SU-DHL-6 (cell line): ENCODE data around the gene ALG9.

Experiments
- H2AFZ ChIP-seq: fragments of 200-600 bp; sonication (generic); 2 replicates; pipeline ENCODE4 v1.6.1; 2014; ENCODE audit warnings: low read depth, mild to moderate bottlenecking, moderate library complexity, mixed read lengths, antibody characterized with exemption, low read length; ENCODE audit not compliant: severe bottlenecking
- H3F3A ChIP-seq: fragments of 200-600 bp; shearing (Covaris generic); 2 replicates; pipeline ENCODE4 v1.6.0; 2016; ENCODE audit warnings: antibody characterized with exemption, mild to moderate bottlenecking; ENCODE audit not compliant: insufficient read depth
- H3K27ac ChIP-seq: fragments of 200-600 bp; sonication (generic); 2 replicates; pipeline ENCODE4 v1.5.1; 2016; ENCODE audit warnings: low read depth, mild to moderate bottlenecking, low read length, moderate library complexity, mixed read lengths
- H3K27me3 ChIP-seq: fragments of 200-600 bp; sonication (generic), shearing (Covaris generic); 2 replicates; pipeline ENCODE4 v1.6.0; 2014; ENCODE audit warnings: mild to moderate bottlenecking, low read length
- H3K36me3 ChIP-seq: fragments of 200-600 bp; sonication (generic); 2 replicates; pipeline ENCODE4 v1.6.1; 2014; ENCODE audit warnings: mild to moderate bottlenecking, low read length, mixed read lengths
- H3K4me2 ChIP-seq: fragments of 300-600, 200-600 bp; shearing (Covaris generic), sonication (generic); 2 replicates; pipeline ENCODE4 v1.6.0; 2014; ENCODE audit warnings: low read length, low read depth, mild to moderate bottlenecking; ENCODE audit not compliant: poor library complexity, severe bottlenecking
- H3K4me3 ChIP-seq: fragments of 200-600 bp; sonication (generic); 2 replicates; pipeline ENCODE4 v1.5.1; 2014; ENCODE audit warnings: antibody characterized with exemption, low read length, mild to moderate bottlenecking, mixed read lengths; ENCODE audit not compliant: insufficient read depth, poor library complexity, severe bottlenecking
- H3K79me2 ChIP-seq: fragments of 200-600 bp; sonication (generic); 2 replicates; pipeline ENCODE4 v1.6.1; 2014; ENCODE audit warnings: mild to moderate bottlenecking, low read length, moderate library complexity; ENCODE audit not compliant: insufficient read depth
- H3K9ac ChIP-seq: fragments of 200-600 bp; sonication (generic); 2 replicates; pipeline ENCODE4 v1.7.0; 2014; ENCODE audit warnings: mild to moderate bottlenecking, low read length
- H3K9me2 ChIP-seq: fragments of 200-600 bp; sonication (generic); replicated peaks from 2 replicates; pipeline ENCODE4 v1.6.1; 2014; ENCODE audit warnings: low read length; ENCODE audit not compliant: insufficient read depth
- H3K9me3 ChIP-seq: fragments of 200-600 bp; sonication (generic); 2 replicates; pipeline ENCODE4 v1.6.1; 2014; ENCODE audit warnings: low read length, mixed read lengths; ENCODE audit not compliant: insufficient read depth
- H4K20me1 ChIP-seq: fragments of 200-600 bp; sonication (generic); 2 replicates; pipeline ENCODE4 v1.6.1; 2014; ENCODE audit warnings: low read depth, mild to moderate bottlenecking, antibody characterized with exemption, low read length, moderate library complexity, mixed read lengths
- CTCF ChIP-seq: fragments of 200-600 bp; sonication (generic); IDR thresholded peaks from one replicate; pipeline ENCODE4 v1.5.1; 2017; ENCODE audit warnings: antibody characterized with exemption, mild to moderate bottlenecking, low read length, moderate library complexity; ENCODE audit not compliant: insufficient read depth, poor library complexity, severe bottlenecking
- EZH2phosphoT487 ChIP-seq: fragments of 200-600 bp; sonication (generic), shearing (Covaris generic); conservative IDR thresholded peaks from 2 replicates; pipeline ENCODE4 v1.6.1; 2018; ENCODE audit warnings: mild to moderate bottlenecking, antibody characterized with exemption, low read length, moderate library complexity, mixed read lengths

The ALG9 gene

DNA sequence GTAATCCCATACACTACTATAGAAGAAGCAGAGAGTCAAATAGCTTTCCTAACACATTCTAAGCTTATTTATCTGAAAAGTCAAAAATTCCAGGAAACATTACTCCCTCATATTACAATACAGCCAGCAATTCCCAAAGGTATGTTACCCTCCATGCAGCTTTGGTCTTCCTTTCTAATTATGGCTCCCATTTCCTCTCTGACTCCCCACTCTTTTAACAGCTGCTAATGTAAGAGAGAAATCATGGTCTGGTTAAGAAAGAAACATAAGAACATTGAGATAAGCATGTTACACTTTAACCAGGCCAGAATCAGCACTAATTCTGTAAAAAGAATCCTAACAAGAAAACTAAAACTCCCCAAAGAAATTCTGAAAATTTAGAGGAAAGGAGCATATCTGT is 112.0 kb downstream of the ALG9 start:
- TF ChIP-seq EZH2phosphoT487 (no peak), CTCF (no peak)
- Histone ChIP-seq H3K27ac (no peak overlapping the region), H3K27me3 (no peaks in the 10 kb centered on the region), H4K20me1 (no peaks in the 10 kb centered on the region), H3K36me3 (peaks cover 24% of the 10 kb centered on the region), H3F3A (no peaks in the 10 kb centered on the region; the same call in 1 of the 2 replicates), H3K79me2 (no peaks in the 10 kb centered on the region), H3K9ac (no peak overlapping the region), H3K4me3 (no peak overlapping the region), H3K4me2 (no peak overlapping the region), H2AFZ (no peak overlapping the region), H3K9me2 (no peaks in the 10 kb centered on the region), H3K9me3 (no peaks in the 10 kb centered on the region)

GRCh38 chr11:111756097-111756496 is 115.3 kb downstream of the ALG9 start:
- no peak overlapping the region for H3K27ac ChIP-seq
- H3F3A ChIP-seq = no peaks in the 10 kb centered on the region; the same call in 1 of the 2 replicates

GRCh38 chr11:111749646-111750045 is 121.7 kb downstream of the ALG9 start:
- Histone ChIP-seq H2AFZ (no peak overlapping the region), H3K4me3 (no peak overlapping the region), H3K36me3 (peaks cover 35% of the 10 kb centered on the region), H3K9me2 (no peaks in the 10 kb centered on the region), H3F3A (no peaks in the 10 kb centered on the region), H3K79me2 (no peaks in the 10 kb centered on the region), H3K27ac (no peak overlapping the region), H3K4me2 (no peak overlapping the region), H3K9me3 (no peaks in the 10 kb centered on the region), H3K27me3 (no peaks in the 10 kb centered on the region), H3K9ac (no peak overlapping the region), H4K20me1 (no peaks in the 10 kb centered on the region)
- no peak for TF ChIP-seq CTCF
- no peak for TF ChIP-seq EZH2phosphoT487

More at GRCh38 chr11:111756097-111756496, 115.3 kb downstream of the ALG9 start:
- no peaks in the 10 kb centered on the region for H3K9me3 ChIP-seq
- H3K27me3 ChIP-seq = no peaks in the 10 kb centered on the region
- no peaks in the 10 kb centered on the region for H3K9me2 ChIP-seq
- no peak overlapping the region for H3K4me3 ChIP-seq
- no peak overlapping the region for H3K4me2 ChIP-seq
- H4K20me1 ChIP-seq = no peaks in the 10 kb centered on the region
- H3K36me3 ChIP-seq = peaks cover 29% of the 10 kb centered on the region
- no peak overlapping the region for H3K9ac ChIP-seq
- H3K79me2 ChIP-seq = no peaks in the 10 kb centered on the region
- H2AFZ ChIP-seq = no peak overlapping the region
- no peak for TF ChIP-seq CTCF
- TF ChIP-seq EZH2phosphoT487 = no peak
